AG04449 (cell line): ENCODE measurements around the gene AFMID.

ENCODE experiments used
- CTCF ChIA-PET: fragments of 350-600 bp; formaldehyde crosslinking; extraction: SDS; loops from one replicate; lab custom pipeline; 2021; ENCODE audit warnings: antibody characterized with exemption; lab: Yijun Ruan, JAX
- POLR2A ChIA-PET: fragments of 400-600, 350-600 bp; formaldehyde crosslinking; extraction: SDS; loops from one replicate; lab custom pipeline; 2020; ENCODE audit warnings: antibody characterized with exemption, inconsistent platforms; lab: Yijun Ruan, JAX
- DNase-seq: peaks from one replicate; pipeline ENCODE4 v3.0.0-alpha.2; 2010; ENCODE audit warnings: low read depth, low spot score
- H3K4me3 ChIP-seq: 2 replicates; pipeline ENCODE4 v1.5.1; 2011; ENCODE audit warnings: low read depth, mild to moderate bottlenecking, control low read depth, low read length
- CTCF ChIP-seq: IDR thresholded peaks from one replicate; pipeline ENCODE4 v1.5.1; 2011; ENCODE audit warnings: mild to moderate bottlenecking, moderate library complexity, low read length, control low read depth, inconsistent platforms; ENCODE audit not compliant: insufficient read depth; ENCODE audit errors: missing control alignments

AFMID gene

GRCh38 chr17:78174346-78174869 lies 12.8 kb upstream of the AFMID start:
- ChIA-PET POLR2A (no interaction called here), CTCF (interaction anchor here (0.7 to 10.8 kb wide), 4 partner anchors 11 to 155 kb away, joined by 3 to 119 read pairs (median 32); partner anchors contain the start of genes AFMID and TK1)
- no peak overlapping the region for H3K4me3 ChIP-seq
- DNase-seq: no peak
- TF ChIP-seq CTCF: no peak

- DNase-seq: no peak
- ChIA-PET POLR2A (no interaction called here), CTCF (interaction anchor here (2.0 to 10.8 kb wide), 9 partner anchors 8 to 155 kb away, joined by 7 to 119 read pairs (median 15); partner anchors contain the start of genes AFMID and TK1)
- TF ChIP-seq CTCF: no peak
- no peak overlapping the region for H3K4me3 ChIP-seq
Measured at GRCh38 chr17:78174870-78175642, 12.1 kb upstream of the AFMID start.

GRCh38 chr17:78175643-78175981 lies 11.6 kb upstream of the AFMID start:
- no peak for TF ChIP-seq CTCF
- ChIA-PET POLR2A (no interaction called here), CTCF (interaction anchor here (1.0 to 10.8 kb wide), 15 partner anchors 9 to 158 kb away, joined by 3 to 119 read pairs (median 8); partner anchors contain the start of genes AFMID and TK1)

GRCh38 chr17:78176548-78177025 lies 10.6 kb upstream of the AFMID start:
- POLR2A ChIA-PET: no interaction called here
- no peak overlapping the region for H3K4me3 ChIP-seq
- peak; percentile 95 for TF ChIP-seq CTCF
- CTCF ChIA-PET: interaction anchor here (0.6 to 10.8 kb wide), 27 partner anchors 9 to 473 kb away, joined by 3 to 119 read pairs (median 4); partner anchors contain the start of genes AFMID and TK1
- DNase-seq: no peak

More at GRCh38 chr17:78175643-78175981, 11.6 kb upstream of the AFMID start:
- no peak for DNase-seq
- no peak overlapping the region for H3K4me3 ChIP-seq

- no peak for TF ChIP-seq CTCF
- no peak overlapping the region for H3K4me3 ChIP-seq
- DNase-seq: peak; percentile 10
- ChIA-PET CTCF (interaction anchor here (0.9 to 10.8 kb wide), 7 partner anchors 6 to 161 kb away, joined by 3 to 119 read pairs (median 5); partner anchors contain the start of genes AFMID and TK1), POLR2A (no interaction called here)
Measured at GRCh38 chr17:78179372-78179771, 7.8 kb upstream of the AFMID start.

GRCh38 chr17:78180083-78180482 lies 7.1 kb upstream of the AFMID start:
- DNase-seq: no peak
- no peak overlapping the region for H3K4me3 ChIP-seq
- TF ChIP-seq CTCF: no peak
- CTCF ChIA-PET: interaction anchor here (1.0 to 2.1 kb wide), 3 partner anchors 67 to 162 kb away, joined by 3 to 5 read pairs (median 3); no protein-coding TSS in a partner anchor
- POLR2A ChIA-PET: no interaction called here
